MM.1S (cell line): ENCODE measurements around the gene GHRL.

Experiments
- DNase-seq: peaks from one replicate; pipeline ENCODE4 v3.0.0-alpha.2; 2015
- H2AFZ ChIP-seq: fragments of 300-600 bp; sonication (generic); 2 replicates; pipeline ENCODE4 v1.6.0; 2016; ENCODE audit warnings: antibody characterized with exemption, low read length
- H3F3A ChIP-seq: fragments of 300-600 bp; sonication (generic); 2 replicates; pipeline ENCODE4 v1.6.1; 2016; ENCODE audit warnings: mild to moderate bottlenecking, antibody characterized with exemption, low read length, moderate library complexity, mixed read lengths; ENCODE audit not compliant: insufficient read depth
- H3K27ac ChIP-seq: fragments of 300-600 bp; sonication (generic); 2 replicates; pipeline ENCODE4 v1.5.1; 2016; ENCODE audit warnings: mild to moderate bottlenecking, low read length
- H3K27me3 ChIP-seq: fragments of 300-600 bp; sonication (generic); replicated peaks from 2 replicates; pipeline ENCODE4 v1.6.0; 2016; ENCODE audit warnings: low read length; ENCODE audit not compliant: insufficient read depth
- H3K36me3 ChIP-seq: fragments of 300-600 bp; sonication (generic); replicated peaks from 2 replicates; pipeline ENCODE4 v1.6.1; 2016; ENCODE audit warnings: mild to moderate bottlenecking, low read length, mixed read lengths; ENCODE audit not compliant: insufficient read depth
- H3K4me1 ChIP-seq: fragments of 300-600 bp; sonication (generic); 2 replicates; pipeline ENCODE4 v1.6.1; 2016; ENCODE audit warnings: low read length, mixed read lengths
- H3K4me2 ChIP-seq: fragments of 300-600 bp; sonication (generic); 2 replicates; pipeline ENCODE4 v1.6.0; 2016; ENCODE audit warnings: low read depth, low read length
- H3K4me3 ChIP-seq: fragments of 300-600 bp; sonication (generic); 2 replicates; pipeline ENCODE4 v1.5.1; 2016; ENCODE audit warnings: low read length, mixed read lengths
- H3K79me2 ChIP-seq: fragments of 300-600 bp; sonication (generic); 2 replicates; pipeline ENCODE4 v1.6.1; 2016; ENCODE audit warnings: mixed run types, low read length, mixed read lengths
- H3K9ac ChIP-seq: fragments of 300-600 bp; sonication (generic); 2 replicates; pipeline ENCODE4 v1.6.1; 2016; ENCODE audit warnings: low read length, mixed read lengths
- H3K9me2 ChIP-seq: fragments of 300-600 bp; sonication (generic); replicated peaks from 2 replicates; pipeline ENCODE4 v1.6.1; 2016; ENCODE audit warnings: mild to moderate bottlenecking, low read length, mixed read lengths; ENCODE audit not compliant: insufficient read depth
- H3K9me3 ChIP-seq: fragments of 300-600 bp; sonication (generic); replicated peaks from 2 replicates; pipeline ENCODE4 v1.6.1; 2016; ENCODE audit warnings: mild to moderate bottlenecking, low read length, mixed read lengths; ENCODE audit not compliant: insufficient read depth
- H4K20me1 ChIP-seq: fragments of 300-600 bp; sonication (generic); 2 replicates; pipeline ENCODE4 v1.6.1; 2016; ENCODE audit warnings: mild to moderate bottlenecking, low read length, moderate library complexity, mixed read lengths; ENCODE audit not compliant: insufficient read depth
- EZH2 ChIP-seq: fragments of 300-600 bp; sonication (generic); optimal IDR thresholded peaks from 2 replicates; pipeline ENCODE3; 2017; ENCODE audit warnings: low read depth, mild to moderate bottlenecking, antibody characterized with exemption, low read length, mixed read lengths
- EZH2phosphoT487 ChIP-seq: fragments of 300-600 bp; sonication (generic); IDR thresholded peaks from 2 replicates; pipeline ENCODE4 v1.6.1; 2018; ENCODE audit warnings: antibody characterized with exemption, low read length
- TF ChIP-seq, protein P1 (sequence below): fragments of 300-600 bp; sonication (generic); IDR thresholded peaks from 2 replicates; pipeline ENCODE4 v1.5.1; 2016; ENCODE audit warnings: antibody characterized with exemption, low read length, mixed read lengths

GHRL gene

DNA sequence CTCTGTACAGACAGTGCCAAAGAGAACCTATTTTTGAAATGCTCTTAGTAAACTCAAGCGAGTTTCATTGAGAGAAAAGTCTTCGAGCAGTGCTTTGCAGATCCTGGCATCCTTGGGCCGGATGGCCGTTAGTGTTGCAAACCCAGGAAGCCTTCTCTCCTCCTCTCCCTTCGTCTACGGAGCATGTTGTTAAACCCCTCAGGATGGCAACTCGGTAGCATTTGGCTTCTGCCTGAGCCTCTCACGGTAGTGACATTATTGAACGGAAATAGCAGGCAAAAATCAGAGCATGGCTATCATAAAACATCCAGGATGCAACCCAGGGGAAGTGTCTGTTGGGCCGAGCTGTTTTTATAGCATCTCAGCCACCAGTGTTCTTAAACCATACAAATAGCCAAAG lies 34.8 kb upstream of the GHRL start:
- no peak overlapping the region for H3K9ac ChIP-seq
- H3K27ac ChIP-seq: no peak overlapping the region
- H3K4me3 ChIP-seq: no peak overlapping the region
- H3K36me3 ChIP-seq: no peaks in the 10 kb centered on the region
- H3K4me1 ChIP-seq: no peaks in the 10 kb centered on the region
- TF ChIP-seq, protein P1, sequence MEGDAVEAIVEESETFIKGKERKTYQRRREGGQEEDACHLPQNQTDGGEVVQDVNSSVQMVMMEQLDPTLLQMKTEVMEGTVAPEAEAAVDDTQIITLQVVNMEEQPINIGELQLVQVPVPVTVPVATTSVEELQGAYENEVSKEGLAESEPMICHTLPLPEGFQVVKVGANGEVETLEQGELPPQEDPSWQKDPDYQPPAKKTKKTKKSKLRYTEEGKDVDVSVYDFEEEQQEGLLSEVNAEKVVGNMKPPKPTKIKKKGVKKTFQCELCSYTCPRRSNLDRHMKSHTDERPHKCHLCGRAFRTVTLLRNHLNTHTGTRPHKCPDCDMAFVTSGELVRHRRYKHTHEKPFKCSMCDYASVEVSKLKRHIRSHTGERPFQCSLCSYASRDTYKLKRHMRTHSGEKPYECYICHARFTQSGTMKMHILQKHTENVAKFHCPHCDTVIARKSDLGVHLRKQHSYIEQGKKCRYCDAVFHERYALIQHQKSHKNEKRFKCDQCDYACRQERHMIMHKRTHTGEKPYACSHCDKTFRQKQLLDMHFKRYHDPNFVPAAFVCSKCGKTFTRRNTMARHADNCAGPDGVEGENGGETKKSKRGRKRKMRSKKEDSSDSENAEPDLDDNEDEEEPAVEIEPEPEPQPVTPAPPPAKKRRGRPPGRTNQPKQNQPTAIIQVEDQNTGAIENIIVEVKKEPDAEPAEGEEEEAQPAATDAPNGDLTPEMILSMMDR: no peak
- peak; percentile 78 for TF ChIP-seq EZH2
- no peak for TF ChIP-seq EZH2phosphoT487
- H4K20me1 ChIP-seq: no peaks in the 10 kb centered on the region
- peaks cover 79% of the 10 kb centered on the region for H3K27me3 ChIP-seq
- no peaks in the 10 kb centered on the region for H3F3A ChIP-seq
- H2AFZ ChIP-seq: no peak overlapping the region
- DNase-seq: no peak
- H3K79me2 ChIP-seq: no peaks in the 10 kb centered on the region
- no peaks in the 10 kb centered on the region for H3K9me2 ChIP-seq
- H3K9me3 ChIP-seq: no peaks in the 10 kb centered on the region
- no peak overlapping the region for H3K4me2 ChIP-seq

DNA sequence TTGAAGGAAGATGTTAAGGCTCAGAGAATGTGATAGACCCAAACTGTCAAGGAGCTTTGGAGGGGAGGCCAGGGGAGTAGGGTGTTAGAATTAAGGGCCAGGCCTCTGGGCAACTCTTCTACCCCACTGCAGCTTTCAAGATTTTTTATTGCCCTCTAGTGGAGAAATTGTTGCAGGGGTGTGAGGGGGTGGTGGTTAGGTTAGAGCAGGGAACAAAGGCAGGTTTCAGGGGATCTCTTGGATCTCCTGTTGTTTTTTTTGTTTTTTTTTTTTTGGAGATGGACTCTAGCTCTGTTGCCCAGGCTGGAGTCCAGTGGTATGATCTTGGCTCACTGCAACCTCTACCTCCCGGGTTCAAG lies 29.6 kb upstream of the GHRL start:
- H3F3A ChIP-seq: no peaks in the 10 kb centered on the region
- H4K20me1 ChIP-seq: peaks cover 8% of the 10 kb centered on the region; the same call in 1 of the 2 replicates
- peaks cover 36% of the 10 kb centered on the region for H3K79me2 ChIP-seq
- H2AFZ ChIP-seq: no peak overlapping the region
- H3K9me3 ChIP-seq: no peaks in the 10 kb centered on the region
- H3K4me1 ChIP-seq: 0 out of 2 replicates have a peak, but pooled peaks cover 8% of the 10 kb centered on the region
- H3K4me2 ChIP-seq: no peak overlapping the region
- no peak overlapping the region for H3K9ac ChIP-seq
- DNase-seq: no peak
- no peak overlapping the region for H3K4me3 ChIP-seq
- H3K36me3 ChIP-seq: peaks cover 2% of the 10 kb centered on the region; the same call in 1 of the 2 replicates
- TF ChIP-seq, protein P1: peak; percentile 48
- TF ChIP-seq EZH2phosphoT487: no peak
- H3K27me3 ChIP-seq: peaks cover 32% of the 10 kb centered on the region
- H3K9me2 ChIP-seq: no peaks in the 10 kb centered on the region
- no peak overlapping the region for H3K27ac ChIP-seq

DNA sequence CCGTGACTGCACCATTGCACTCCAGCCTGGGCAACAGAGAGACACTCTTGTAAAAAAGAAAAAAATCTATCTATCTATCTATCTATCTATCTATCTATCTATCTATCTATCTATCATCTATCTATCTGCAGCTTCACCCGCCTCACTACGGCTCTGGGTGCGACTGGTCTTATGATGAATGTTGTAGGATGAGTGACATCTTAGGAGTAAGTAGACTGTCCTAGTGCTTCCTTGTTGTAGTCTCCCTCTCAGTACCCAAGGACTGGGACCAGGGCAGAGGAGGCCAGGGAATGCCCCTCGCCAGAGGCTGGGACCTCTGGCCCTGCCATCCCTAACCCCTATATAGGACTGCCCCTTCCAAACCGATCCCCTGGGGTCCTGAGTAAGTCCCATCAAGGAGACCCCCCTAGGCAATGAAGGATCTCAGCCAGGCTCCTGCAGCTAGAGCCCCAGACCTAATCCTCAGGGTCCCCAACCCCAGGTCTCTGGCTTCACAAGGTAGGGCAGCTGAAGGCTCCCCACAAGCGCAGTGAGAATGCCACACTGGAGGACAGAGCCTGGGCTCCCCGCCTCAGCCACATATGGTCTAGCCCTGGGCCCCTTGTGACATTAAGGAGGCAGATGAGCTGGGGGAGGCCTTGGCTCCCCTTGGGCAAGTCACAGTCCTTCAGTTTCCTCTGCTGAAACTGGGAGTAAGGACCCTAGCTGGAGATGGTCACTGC lies 29.0 kb upstream of the GHRL start:
- H2AFZ ChIP-seq: no peak overlapping the region
- H4K20me1 ChIP-seq: peaks cover 8% of the 10 kb centered on the region; the same call in 1 of the 2 replicates
- no peaks in the 10 kb centered on the region for H3K9me2 ChIP-seq
- DNase-seq: no peak
- peaks cover 41% of the 10 kb centered on the region for H3K79me2 ChIP-seq
- H3K4me2 ChIP-seq: no peak overlapping the region; the same call in 1 of the 2 replicates
- H3K4me3 ChIP-seq: no peak overlapping the region
- no peaks in the 10 kb centered on the region for H3F3A ChIP-seq
- no peaks in the 10 kb centered on the region for H3K9me3 ChIP-seq
- TF ChIP-seq EZH2: no peak
- TF ChIP-seq, protein P1: no peak
- TF ChIP-seq EZH2phosphoT487: no peak
- H3K4me1 ChIP-seq: 0 out of 2 replicates have a peak, but pooled peaks cover 8% of the 10 kb centered on the region
- no peak overlapping the region for H3K9ac ChIP-seq
- H3K27ac ChIP-seq: no peak overlapping the region
- H3K27me3 ChIP-seq: peaks cover 27% of the 10 kb centered on the region
- peaks cover 2% of the 10 kb centered on the region; the same call in 1 of the 2 replicates for H3K36me3 ChIP-seq
